NCI-H69 (cell line): ENCODE measurements around the gene EDN2.

Experiments used
- DNase-seq: peaks from one replicate; lab custom pipeline; 2025; lab: John Stamatoyannopoulos, UW

EDN2 gene

DNA sequence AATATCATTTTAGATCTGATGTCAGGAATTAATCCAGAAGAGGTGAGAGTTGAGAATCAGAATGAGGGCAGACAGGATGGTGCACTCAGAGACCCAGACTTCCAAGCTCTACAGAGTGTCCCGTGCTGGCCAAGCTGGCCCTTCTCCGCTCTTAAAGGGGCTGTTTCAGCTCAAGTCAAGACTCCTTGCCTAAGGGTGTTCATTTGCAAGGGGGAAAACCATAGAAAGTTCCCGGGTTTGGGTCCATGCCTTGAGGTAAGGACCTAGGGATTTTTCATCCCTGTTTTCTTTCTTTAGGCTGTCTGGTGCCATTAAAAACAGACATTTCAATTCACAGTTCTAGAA, 47.5 kb downstream of the EDN2 start:
- no peak for DNase-seq

- DNase-seq: no peak
Observed at GRCh38 chr1:41436281-41437010, 48.0 kb downstream of the EDN2 start.

DNA sequence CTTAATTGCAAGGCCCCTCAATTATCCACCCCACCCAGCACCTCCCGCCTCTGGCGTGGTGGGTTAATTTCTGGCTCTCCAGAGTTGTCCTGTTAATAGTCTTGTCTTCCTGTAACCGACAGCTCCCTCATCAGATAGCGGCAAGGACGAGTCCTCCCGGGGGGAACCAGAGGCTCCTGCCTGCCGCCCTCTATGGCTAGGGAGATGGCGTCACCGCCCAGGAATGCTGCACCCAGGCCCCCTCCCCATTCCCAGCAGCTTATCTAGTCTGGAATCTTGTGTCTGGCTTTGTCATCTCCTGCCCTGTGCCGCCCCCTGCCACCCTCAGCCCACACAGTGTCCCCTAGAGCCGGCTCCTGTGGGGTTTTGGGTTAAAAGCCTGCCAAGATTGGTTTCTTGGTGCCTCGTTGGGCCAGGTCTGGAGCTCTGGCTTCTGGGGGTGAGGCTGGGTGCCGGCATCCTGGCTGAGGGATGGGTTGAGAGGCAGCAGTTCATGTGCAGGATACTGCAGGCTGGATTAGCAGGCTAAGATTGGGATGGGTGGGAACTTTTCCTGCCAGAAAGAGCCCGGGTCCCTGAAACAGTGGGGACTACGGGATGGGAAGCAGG, 48.8 kb downstream of the EDN2 start:
- DNase-seq: no peak

DNA sequence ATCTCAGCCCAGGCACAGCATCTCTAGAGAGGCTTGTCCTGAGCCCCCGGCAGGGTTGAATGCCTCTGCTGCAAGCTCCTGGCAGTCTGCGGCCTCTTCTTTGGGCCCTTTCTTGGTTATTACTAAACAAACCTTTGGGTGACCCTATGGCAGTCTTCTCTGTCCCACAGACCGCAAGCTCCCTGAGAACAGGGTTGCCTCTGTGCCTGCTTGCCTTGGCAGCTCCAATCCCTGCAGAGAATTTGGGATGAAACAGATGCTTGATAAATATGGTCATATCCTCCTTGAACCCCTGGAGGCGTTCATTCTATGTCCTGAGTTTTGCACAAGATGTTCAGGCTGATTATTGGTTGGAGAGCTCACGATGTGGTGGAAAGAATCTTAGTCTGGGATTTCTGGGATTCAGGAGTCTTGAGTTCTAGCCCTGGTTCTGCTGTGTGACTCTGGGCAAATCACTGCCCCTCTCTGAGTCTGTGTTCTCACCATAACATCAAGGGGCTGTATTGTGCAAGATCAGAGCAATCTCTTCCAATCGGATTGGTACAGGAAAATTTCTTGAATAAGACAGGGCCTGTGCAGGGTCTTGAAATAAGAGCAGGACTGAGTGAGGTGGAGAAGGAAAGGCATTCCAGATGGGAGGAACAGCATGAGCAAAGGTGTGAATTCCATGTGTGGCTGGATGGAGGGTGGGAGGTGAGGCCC, 49.6 kb downstream of the EDN2 start:
- no peak for DNase-seq

GRCh38 chr1:41434306-41434705, 50.2 kb downstream of the EDN2 start:
- no peak for DNase-seq

GRCh38 chr1:41433501-41433900, 51.0 kb downstream of the EDN2 start:
- no peak for DNase-seq

DNA sequence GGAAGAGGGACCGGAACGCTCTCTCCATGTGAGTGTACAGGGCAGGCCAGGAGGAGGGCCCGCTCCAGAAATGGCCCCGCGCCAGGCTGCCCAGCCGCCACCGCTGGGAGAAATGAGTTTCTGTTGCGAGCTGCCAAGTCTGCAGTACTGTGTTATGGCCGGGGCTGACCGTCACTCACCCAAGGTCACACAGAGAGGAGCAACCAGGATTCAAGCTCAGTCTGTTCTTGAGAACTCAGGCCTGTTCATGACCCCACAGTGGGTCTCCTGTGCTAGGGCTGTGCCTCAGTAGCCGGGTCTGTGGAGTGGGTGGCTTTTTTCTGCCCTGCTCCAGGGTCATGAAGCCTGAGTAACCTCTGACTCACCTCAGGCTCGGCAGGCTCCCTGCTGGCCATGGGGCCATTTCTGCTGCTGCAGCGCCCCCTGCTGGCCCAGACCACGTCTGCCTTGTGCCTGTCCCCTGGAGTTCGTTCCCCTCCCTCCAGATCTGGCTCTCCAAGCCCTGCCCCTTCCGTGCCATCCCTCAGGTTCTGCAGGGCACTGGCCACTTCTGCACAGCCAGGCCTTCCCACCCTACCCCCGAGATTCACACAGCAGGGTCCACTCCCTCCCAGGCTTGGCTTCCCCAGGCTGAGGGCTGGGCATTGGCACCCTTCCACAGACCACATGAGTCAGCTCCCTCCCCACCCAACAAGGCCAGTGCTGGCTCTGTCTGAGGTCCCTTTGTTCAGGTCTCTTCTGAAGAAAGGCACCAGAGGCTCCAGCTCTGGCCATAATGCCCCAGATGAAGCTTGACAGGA, 51.8 kb downstream of the EDN2 start:
- DNase-seq: peak; percentile 80

DNA sequence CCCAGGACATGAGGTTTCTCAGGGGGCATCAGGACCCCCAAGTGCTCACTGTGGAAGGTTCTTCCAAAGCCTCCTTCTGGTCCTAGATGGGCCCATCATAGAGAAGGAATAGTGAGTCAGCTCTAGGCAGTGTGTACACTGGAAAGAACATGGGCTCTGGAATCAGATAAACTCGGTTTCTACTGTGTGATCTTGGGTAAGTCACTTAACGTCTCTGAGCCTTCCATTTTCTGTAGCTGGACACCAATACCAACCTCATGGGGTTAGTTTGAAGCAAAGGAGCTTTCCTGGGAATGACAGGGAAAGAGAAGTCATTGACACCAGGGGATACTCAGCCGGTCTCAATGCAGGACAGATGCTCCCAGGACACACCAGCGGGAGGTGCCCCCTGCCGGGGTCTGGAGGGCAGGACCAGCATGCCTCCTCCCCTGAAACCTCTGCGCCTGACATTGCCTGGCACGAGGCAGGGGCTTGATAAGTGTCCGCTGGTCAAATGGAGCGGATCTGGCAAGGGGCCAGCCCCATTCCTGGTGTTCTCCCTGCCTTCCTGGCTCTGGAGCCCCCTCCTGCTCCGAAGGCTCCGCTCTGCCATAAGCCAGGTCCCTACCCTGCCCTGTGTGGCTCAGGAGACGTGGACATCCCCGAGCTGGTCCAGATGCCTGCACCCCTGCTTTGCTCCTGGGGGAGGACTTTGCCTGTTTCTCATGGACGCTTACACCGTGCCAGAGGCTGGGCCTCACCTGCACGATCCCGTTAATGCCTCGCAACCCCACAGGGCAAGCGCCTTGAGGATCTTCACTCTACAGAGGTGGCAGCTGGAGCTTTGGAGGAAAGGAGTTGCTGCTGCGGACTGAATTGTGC, 52.8 kb downstream of the EDN2 start:
- peak; percentile 61 for DNase-seq

GRCh38 chr1:41430582-41430981, 53.9 kb downstream of the EDN2 start:
- DNase-seq: no peak

DNA sequence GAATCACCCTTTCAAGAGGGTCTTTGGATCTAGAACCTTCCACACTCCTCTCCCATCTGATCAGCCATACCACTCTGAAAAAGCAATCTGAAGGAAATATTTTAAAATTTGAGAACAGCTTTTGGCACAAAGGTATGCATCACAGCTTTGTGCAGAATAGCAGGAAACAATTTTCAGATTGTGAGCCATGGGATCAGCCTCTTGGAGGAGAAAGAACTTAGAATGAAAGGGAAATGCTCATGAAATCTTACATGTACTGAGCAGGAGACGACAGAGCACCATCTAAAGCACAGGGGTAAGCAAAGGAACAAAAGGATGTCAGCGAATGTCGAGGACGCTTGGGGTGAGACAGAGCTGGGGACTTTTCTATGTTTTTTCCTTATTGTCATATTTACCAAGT, 54.4 kb downstream of the EDN2 start:
- DNase-seq: no peak

DNA sequence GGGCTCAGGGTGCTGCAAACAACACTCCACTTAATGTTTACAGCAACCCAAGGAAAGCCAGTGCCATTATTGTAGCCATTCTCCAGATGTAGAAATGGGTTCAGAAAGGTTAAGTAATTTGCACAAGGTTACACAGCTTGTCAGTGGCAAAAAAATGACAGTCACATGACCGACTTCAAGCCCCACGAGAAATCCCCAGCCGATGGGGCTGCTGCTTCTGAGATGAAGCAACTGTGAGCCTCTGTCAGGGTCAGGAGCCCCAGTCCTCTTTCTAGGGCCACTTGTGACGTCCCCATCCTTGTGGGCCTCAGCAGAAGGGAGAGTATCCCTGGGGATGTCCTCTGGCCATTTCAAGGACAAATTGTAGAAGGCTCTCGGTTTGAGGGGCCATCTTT, 54.8 kb downstream of the EDN2 start:
- DNase-seq: no peak
